GM19324 (cell line): ENCODE results near the gene SLC17A9.

Experiments
- ATAC-seq: cut with Tn5 transposase; IDR thresholded peaks from one replicate; pipeline ENCODE4 v1.9.1; 2021; ENCODE audit warnings: mild to moderate bottlenecking, moderate library complexity; ENCODE audit not compliant: unreplicated experiment, low FRiP score

Gene SLC17A9, protein sequence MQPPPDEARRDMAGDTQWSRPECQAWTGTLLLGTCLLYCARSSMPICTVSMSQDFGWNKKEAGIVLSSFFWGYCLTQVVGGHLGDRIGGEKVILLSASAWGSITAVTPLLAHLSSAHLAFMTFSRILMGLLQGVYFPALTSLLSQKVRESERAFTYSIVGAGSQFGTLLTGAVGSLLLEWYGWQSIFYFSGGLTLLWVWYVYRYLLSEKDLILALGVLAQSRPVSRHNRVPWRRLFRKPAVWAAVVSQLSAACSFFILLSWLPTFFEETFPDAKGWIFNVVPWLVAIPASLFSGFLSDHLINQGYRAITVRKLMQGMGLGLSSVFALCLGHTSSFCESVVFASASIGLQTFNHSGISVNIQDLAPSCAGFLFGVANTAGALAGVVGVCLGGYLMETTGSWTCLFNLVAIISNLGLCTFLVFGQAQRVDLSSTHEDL

DNA sequence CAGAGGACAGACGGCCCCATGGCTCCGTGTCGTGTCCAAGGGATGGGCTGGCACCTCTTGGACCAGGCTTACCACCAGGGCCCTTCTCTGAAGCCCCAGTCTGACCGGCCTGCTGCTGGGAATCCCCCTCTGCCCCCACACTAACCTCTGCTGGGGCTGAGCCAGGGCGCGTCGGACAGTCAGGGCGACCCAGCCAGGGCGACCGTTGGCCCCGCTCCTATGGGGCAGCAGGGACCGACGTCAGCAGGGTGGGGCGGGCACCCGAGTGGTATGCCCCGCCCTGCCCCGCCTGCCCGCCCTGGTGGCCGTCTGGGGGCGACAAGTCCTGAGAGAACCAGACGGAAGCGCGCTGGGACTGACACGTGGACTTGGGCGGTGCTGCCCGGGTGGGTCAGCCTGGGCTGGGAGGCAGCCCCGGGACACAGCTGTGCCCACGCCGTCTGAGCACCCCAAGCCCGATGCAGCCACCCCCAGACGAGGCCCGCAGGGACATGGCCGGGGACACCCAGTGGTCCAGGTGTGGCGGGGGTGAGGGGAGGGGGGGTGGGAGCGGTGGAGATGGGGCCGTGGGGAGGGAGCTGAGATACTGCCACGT is at the start of gene SLC17A9:
SLC17A9 (plus strand) TSS at position 337 of the 595 bp plus-strand sequence; CDS start at position 459, 122 bp downstream.
- ATAC-seq: peak; percentile 52

DNA sequence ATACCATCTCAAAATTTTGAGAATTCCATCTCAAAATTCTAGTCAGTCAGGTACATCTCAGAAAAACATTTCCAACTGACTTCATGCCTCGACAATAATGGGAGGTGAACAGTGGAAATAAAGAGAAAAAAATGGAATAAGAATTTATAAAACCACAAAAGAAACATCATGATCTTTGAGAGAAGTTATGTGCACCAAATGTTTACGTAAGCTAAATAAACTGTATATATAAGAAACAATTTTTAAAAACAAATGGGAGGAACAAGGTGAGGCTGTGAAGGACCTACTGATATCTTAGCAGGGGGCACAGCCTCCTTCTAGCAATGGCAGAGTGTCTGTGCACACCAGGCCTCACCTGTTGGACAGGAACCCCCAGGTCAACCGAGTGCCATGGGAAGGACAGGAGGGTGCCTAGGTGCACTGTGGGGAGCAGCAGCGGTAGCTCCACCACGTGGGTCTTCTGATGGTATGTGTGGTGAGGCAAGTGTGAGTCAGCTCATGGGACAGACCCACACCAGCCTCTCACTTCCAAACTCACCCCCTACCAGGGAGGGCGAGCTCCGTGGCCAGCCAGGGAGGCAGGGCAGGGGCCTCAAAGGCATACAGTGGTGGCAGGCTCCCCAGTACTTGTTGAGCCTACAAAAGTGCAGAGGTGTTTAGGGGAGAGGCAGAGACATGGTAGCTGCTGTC is 49.4 kb upstream of the SLC17A9 start:
- ATAC-seq: no peak

DNA sequence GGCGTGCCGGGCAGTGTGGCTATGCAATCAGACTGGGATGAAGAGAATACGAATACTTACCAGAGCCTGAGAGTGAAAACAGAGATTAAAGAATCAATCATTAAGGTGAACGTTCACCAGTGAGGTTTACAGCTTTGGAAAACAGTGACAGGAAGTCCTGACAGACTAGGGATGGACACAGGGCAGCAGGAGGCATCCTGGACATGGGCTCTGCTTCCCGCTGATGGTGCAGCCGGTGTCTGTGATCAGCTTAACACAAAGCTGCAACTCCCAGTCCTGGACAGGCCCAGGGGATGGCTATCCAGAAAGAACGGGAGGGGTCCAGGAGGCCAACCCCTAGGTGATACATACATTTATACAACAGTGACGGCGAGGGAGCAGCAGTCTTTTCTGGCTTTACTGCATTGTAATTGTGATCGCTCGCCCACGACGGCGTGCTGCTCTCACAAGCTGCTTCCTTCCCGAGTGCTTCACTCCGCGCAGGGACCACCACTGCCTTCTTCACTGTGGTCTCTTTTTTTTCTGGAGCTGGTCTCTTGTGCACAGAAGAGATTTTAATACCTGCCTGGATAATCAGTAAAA is 46.9 kb upstream of the SLC17A9 start:
- ATAC-seq: no peak

DNA sequence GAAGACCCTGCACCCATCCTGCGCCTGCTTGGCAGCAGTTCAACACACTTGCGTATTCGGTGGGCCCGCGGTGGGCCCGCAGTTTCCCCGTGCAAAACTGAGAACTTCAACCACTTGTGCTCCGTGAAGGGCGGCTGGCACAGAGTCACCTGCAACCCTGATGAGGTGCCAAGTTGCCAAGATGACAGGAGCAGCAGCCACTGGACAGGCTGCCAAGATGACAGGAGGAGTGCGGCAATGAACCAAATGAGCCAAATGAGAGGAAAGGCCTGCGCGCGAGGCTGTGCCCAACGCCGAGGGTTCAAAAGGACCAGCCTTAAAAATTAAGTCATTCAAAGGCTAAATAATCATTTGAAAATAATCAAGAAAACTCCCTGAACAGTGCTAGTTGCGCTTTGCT is 46.3 kb upstream of the SLC17A9 start:
- no peak for ATAC-seq

DNA sequence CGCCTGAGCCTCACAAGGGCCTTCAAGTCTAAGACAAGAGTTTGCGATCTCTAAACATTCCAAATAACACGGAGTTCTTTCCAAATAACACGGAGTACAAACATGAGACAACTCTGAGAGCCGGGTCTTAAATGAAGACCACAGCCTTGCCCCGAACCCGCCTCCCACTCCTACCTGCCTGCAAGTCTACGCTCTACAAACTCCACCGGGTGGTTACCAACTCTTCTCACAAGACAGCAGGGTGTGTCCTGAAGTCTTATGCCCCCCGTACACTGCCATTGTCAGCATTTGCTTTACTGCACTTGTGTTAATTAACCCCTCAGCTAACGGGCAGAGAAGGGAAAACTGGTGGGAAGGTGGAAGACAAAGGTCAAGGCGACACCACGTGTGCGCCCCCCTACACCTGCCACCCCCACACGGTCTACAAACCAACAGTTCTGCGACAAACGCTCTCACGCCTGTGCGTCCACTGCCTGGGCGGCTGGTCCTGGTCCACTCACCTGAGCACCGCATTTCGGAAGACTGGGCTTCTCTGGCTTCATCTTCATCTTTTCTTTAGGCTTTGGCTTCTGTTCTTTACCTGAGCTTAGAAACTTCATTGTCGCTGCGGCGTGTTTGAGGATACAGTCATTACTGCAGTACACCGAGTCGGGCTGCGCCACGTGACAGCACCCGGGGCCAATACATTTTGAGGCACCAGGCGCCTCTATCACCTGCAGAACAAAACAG is 45.7 kb upstream of the SLC17A9 start:
- ATAC-seq: no peak

DNA sequence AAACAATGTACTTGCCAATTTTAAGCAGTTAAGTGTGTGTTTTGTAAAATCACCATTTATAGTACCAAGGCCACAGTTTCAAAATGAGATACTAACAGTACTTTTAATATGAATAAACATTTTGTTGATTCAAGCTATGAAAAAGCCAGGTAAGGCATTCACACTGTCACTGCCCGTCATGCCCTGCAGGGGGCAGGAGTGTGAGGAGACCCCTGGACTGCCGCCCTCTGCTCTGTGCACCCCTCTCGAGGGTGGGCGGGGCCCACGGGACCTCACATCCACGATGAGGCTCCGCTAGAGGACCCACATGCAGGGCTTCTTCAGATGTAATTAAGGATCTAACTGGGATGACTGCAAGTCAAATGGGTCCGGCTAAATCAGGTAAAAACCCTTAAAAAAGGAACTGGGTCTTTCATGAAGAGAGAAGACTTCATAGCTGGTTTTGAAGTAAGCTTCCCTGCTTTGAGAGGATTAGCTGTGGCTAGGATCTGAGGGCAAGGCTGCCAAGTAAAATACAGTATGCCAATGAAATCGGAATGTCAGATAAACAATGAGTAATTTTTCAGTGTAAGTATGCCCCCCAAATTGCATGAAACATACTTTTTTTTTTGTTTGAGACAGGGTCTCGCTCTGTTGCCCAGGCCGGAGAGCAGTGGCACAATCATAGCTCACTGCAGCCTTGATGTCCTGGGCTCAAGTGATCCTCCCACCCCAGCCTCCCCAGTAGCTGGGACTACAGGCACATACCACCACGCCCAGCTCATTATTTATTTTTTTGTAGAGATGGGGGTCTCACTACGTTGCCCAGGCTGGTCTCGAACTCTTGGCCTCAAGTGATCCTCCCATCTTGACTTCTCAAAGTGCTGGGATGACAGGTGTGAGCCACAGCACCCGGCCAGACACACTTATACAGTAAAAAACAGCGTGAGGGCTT is 44.9 kb upstream of the SLC17A9 start:
- ATAC-seq: no peak

DNA sequence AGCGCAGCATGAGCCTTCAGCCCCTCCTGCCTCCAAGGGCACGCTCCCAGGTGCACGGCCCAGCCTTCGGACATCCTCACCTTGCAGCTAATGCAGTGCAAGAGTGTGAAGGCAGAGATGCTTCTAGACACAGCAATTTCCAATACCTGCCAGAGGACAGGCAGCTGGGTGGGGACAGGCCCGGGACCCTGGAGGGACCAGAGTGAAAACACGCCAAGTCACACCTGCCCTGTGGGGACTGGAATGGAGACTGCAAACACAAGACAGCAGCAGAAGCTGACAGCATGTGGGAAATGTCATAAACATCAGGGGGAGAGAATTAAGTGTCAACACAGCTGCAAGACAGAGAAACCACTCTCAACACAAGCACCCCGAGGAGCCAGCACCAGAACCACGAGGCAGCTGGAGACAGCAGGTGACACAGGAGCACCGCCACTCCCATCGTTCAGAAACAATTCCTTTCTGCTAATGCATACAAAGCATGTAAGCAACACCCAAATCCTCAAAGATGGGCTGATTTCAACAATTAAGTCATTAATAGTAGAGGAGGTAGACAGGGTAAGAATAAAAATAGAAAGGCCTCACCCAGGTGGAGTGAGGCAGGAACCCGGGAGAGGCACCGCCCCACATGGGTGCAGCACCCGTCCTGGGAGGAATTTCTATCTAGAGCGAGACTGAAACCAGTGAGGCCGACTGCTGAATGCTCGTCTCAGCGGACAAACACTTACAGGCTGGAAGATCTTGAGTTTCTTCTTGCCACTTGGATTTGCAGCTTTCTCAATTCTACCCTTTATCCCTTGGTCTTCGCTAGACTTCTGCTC is 43.3 kb upstream of the SLC17A9 start:
- ATAC-seq: no peak

DNA sequence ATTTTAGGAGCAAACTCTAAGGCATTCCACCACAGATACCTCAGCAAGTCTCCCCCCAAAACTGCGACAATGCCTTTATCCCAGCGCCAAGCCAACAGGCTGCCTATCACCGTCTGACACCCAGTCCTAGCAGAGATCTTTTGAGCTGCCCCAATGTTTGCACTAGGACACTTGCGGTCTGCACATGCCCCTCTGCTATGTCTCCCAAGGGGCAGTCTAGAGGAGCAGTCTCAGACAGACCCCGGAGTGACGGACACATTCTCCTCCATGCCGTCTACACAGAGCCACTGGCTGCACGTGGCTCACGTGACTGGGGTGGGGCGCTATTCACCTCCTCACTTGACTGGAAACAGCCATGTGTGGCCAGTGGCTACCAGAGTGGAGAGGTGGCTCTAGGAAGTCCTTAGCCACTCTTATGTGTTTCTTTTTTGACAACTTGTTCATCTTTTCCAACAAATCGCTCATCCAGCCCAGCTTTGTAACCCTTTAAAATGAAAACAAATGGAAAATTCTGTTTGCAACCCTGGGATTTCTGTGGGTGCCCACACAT is 42.2 kb upstream of the SLC17A9 start:
- no peak for ATAC-seq

DNA sequence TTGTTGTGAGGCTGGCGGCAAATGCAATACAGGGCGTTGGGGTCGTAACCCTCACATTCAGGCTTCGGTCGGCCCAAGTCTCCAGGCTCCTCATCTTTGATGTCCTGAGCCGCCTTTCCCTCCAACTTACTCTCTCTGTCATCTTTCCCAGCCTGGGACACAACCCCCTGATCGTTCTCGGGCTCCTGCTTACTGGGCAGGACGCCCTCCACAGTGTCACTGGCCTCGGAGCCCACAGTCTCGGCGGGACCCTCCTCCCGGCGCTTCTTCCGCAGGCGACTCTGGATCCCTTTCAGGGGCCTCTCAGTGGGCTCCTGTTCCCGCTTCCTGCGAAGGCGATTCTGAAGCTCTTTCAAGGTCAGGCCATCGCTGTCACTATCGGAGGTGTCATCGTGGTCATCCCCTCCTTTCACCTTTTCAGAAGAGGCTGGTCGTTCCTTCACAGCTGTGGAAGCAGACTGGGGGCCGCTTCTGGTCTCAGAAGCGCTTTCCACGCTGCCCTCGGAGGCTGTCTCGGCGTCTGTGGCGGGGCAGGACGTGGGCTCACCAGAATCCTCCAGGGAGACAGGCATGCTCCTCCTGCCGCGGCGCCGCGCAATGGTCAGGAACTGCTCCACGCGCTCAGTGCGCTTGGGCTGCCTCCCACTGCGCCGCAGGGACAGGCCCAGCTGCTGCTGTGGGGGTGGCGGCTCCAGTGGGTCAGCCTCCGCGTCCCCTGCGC is 41.6 kb upstream of the SLC17A9 start:
- ATAC-seq: no peak

DNA sequence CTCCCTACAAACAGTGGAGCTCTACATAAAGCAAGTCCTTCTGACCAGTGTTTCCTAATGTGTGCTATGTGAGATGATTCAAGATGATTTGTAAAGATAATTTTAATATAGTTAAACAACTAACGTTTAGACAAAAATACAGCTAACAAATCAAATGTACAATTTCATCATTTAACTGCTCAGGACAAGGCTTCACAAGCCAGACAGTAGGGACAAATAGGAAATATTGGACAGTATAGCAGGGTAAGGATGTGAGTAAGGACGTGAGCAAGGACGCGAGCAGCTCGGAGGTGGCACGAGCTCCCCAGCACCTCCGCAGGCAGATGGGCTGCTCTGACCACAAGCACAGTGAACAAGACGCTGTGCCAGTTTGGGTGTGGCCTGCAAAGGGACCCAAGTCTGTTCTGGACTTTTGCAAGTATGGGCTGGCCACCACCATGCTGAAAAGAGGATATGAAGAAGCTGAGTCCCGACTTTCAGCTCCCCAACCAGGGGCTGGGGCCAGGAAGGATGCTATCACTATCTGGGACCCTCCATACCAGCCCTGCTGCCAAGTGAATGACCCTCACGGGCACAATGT is 40.7 kb upstream of the SLC17A9 start:
- ATAC-seq: no peak

DNA sequence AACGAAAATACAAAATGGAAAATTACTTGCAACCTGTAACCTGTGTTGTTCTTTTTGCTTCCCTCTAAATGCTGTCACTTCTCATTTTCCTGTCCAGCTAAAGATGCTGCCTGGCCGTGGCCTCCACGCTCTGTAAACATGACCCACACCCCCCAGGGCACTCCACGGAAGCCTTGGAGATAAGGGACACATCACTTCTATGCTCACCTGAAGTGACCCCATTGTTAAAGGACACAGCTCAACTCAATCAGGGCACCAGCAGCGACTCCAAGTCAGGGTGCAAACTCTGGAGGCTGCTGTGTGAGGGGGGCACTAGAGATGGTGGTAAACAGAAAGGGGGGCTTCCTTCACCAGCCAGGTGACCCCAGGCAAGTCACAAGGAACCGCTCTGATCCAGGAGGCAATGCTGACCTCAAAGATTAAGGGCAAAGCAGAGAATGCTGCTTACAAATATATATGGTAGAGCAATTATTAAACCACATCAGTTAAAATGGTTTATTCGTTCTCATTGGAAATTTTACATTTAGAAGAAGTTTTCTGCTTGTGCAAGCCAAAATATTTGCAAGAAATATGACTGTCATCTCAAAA is 39.4 kb upstream of the SLC17A9 start:
- no peak for ATAC-seq

DNA sequence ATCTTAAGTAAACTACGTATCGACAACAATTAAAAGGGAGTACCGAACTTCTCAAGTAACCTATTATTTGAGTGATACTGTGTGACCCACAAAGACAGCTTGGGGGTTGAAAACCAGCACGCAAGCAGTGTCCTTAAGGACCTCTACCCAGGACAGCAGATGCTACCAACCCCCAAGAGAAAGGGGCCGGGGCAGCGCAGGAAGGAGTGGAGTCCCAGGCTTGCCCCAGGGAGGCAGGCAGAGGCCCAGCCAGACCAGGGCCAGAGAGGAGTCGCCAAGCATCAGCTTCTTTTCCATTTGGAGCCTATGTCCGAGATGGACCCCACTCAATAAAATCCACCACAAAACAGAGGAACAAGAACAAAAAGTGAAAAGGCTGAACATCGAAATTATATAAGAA is 38.1 kb upstream of the SLC17A9 start:
- no peak for ATAC-seq

DNA sequence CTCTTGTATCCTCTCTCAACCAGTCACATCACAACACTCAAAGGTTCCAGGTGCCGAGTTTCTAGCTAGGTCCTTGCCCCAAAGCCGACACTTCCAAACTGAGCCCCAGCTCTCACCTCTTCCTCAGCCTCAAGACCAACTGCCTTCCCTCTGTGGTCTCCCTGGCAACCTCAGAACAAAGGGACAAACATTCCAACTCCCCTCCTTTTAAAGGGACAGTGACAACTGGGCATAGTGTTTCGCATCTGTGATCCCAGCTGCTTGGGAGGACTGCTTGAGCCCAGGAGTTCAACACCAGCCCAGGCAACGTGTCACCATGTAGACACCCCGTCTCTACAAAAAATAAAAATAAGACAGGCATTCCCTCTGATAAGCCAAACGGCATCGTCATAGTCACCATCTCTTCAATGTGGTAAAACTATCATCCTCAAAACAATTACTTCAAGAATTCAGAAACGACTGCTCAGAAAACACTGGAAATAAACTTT is 37.5 kb upstream of the SLC17A9 start:
- ATAC-seq: no peak

DNA sequence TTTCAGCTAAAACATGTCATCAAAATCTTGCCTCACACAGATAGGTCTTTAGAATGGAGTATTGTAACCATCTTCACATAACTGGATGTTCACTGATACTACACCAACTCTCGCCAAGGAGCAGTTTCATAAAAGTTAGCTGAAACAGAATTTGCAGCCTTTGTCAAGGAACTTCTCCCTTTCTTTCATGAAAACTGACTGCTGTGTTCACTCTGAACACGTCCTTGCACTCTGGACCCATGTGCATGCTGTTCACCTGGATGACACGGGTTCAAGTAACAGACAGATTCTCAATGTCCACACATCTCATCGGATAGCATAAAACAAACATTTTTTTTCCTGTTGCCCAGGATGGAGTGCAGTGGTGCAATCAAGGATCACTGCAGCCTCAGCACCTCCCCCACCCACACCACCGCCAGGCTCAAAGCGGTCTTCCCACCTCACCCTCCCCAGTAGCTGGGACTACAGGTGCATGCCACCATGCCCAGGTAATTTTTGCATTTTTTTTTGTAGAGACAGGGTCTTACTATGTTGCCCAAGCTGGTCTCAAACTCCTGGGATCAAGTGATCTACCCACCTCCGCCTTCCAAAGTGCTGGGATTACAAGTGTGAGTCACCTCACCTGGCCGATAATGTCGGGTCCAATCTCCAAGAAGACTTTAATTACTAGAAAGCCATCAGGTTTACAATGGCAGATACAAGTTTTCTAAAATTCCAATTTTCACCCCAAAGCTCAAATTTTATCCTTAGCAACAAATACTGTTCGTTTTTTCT is 35.6 kb upstream of the SLC17A9 start:
- ATAC-seq: no peak

DNA sequence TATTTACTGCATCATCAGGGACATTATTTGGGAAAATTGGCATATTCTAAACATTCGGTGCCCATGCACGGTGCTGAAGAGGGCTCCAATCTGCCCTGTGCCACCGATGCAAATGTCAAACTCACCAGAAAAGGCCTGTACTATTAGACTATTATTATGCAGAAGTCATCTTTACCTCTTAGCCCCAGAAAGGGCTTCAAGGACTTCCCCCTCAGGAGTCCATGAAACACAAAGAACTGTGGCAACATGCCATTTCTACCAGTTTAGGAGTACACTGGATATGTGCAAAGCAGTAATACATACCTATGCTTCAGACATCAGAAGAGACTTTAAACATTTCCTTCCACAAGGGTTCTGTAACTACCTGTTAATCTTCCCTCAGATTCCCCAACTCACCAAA is 34.8 kb upstream of the SLC17A9 start:
- ATAC-seq: no peak

DNA sequence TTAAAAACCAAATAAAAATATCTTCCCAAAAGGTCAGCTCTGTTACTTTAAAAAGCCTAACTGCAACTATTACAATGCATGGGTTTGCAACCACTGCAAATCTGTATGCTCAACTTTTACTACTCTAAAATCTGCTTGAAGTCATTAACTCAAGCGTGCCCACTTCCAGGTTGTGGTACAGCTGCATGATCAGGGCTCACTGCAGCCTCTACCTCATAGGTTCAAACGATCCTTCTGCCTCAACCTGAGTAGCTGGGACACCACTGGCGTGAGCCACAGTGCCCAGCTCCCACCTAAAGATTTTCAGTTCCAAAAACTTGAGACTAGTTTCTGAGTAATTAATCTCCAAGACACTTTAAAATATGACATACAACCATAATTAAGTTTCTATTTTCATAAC is 34.4 kb upstream of the SLC17A9 start:
- ATAC-seq: no peak
